HG03066 (cell line): Measurements from ENCODE around the gene APOBEC3F.
"Not testable (repeated sequence)": the region's sequence is repeated elsewhere in the genome, so short reads cannot be mapped to it uniquely, and the experiment has no call there.

ENCODE experiments used
- ATAC-seq: cut with Tn5 transposase; IDR thresholded peaks from one replicate; pipeline ENCODE4 v1.9.1; 2021; ENCODE audit warnings: low read depth; ENCODE audit not compliant: unreplicated experiment

Gene APOBEC3F

DNA sequence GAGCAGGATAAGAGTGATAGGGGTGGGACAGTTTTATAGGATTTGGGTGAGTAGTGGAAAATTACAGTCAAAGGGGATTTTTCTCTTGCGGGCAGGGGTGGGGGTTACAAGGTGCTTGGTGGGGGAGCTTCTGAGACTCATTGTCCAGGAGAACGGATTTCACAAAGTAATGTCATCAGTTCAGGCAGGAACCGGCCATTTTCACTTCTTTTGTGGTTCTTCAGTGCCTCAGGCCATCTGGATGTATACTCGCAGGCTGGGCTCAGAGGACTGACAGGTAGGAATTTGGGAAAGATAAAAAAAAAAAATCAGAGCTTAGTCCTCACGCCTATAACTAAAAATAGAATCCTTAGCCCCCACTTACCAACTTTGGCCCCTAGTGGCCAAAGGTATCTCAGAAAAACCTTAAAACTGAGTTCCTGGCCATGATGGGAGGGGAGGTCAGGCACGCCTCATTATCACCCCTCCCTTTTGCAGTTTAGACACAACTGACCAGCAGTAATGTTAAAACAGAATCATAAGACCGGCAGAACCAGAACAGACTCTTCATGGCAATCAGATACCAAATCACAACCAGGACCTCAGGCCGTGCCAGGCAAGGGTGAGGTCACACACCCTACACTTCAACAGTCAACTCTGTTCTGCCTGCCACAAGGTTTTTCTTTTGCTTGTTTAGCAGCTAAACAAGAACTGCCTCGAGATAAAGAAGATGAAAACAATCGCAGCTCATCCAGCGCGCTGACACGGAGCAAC is 27.5 kb downstream of the APOBEC3F start:
- no peak for ATAC-seq

DNA sequence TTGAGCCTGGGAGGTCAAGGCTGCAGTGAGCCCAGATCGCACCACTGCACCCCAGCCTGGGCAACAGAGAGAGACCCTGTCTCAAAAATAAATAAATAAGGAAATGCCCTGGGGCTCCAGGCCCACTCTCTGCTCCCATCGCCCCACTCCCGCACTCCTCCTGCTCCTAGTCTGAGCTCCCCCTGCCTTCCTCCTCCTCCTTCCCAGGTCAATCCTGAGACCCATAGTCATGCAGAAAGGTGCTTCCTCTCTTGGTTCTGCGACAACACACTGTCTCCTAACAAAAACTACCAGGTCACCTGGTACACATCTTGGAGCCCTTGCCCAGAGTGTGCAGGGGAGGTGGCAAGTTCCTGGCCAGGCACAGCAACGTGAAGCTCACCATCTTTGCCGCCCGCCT is 29.5 kb downstream of the APOBEC3F start:
- ATAC-seq = no peak

DNA sequence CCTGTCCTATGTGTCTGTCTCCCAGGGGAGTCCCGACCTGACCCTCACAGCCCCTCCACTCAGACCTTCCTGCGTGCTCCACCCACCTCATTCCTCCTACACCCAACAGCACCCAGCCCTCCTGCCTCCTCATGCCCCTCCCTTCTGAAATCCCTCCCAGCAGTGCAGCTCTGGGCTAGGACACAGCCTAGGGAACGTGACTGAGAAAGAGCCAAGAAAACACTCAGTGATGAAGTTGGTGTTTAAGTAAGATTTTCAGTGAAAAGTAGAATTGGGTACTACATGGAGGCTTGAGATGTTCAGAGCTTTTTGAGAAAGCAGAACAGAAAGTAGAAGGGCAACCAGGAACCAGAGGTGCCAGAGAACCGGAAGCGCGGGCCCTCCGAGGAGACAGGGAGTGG is 31.9 kb downstream of the APOBEC3F start:
- not testable (repeated sequence) for ATAC-seq

DNA sequence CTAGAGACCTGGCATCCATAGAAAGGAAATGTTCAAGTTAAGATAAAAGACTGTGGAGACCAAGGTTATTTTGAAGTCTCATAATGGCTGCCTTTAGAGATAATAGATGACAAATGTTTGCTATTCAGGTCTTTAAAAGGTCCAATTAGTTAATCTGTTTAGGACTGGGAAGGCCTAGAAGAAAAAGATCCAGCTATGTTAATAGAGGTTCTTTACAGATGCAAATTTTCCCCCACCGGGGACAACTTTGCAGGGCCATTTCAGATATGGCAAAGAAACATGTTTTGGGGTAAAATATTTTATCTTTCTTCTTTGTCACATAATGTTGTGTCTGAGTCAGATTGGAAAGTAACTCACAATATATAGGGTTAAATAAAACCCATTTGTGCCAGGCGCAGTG is 33.3 kb downstream of the APOBEC3F start:
- ATAC-seq = no peak

DNA sequence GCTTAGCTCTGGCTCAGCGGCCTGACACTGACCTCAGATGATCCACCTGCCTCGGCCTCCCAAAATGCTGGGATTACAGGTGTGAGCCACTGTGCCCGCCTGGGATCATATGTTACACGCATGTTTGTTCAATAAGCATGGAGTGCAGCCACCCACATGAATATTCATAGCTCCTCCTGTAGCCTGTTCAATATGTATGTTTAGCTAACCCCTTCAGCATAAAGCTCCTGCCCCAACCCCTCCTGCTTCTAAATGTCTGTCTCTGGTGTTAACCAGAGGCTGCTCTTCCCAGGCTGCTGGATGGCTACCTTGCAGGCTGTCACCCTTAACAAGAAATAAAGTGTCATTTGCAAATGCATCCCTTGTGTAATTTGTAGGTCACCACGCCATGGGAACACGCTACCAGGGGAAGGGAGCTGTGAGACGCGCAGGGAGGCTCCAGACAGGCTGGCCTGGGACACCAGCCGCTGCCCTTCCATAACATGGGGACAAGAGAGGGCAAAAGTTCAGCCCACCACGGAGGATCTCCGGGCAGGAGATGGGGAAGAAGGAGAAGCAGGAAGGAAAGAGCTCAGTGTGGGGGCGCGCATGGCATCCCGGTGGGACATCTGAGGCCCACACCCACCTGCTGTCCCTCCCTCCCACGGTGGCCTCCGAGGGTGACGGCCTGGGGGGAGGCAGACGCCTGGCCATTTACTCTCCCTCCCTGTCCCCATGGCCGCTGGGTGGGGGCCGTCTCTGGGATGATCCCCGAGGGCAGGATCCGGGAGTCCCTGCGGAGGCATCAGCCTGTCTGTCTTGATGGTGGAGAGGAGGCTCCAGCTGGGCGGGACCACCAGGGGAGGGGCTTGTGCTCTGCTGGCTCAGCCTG is 35.7 kb downstream of the APOBEC3F start:
- not testable (repeated sequence) for ATAC-seq

DNA sequence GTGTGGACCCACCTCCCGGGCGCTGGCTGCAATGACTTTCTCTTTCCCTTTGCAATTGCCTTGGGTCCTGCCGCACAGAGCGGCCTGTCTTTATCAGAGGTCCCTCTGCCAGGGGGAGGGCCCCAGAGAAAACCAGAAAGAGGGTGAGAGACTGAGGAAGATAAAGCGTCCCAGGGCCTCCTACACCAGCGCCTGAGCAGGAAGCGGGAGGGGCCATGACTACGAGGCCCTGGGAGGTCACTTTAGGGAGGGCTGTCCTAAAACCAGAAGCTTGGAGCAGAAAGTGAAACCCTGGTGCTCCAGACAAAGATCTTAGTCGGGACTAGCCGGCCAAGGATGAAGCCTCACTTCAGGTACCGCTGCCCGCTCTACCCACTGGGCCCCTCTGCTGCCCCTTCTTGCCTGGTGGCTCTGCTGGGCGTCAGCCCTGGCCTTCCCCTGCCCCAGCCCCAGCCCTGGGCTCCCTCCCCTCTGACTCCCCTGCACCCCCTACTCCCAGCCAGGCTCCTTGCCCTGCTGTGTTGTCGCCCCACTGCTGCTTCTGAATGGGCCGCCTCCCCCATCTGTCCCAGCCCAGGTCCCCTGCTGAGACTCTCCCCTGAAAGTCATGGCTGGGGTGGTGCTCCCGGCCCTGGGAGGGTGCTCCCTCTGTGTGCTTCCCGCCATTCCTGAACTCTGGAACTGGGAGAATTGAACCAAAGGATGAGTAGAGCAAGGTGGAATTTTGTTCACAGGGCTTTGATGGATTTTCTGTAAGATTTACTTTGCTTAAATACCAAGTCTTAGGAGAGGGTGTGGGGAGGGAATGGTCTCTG is 36.6 kb downstream of the APOBEC3F start, which contains the start of gene APOBEC3G:
APOBEC3G (plus strand) TSS at position 250 of the 815 bp plus-strand sequence; CDS start at position 337, 87 bp downstream.
- peak; percentile 65 for ATAC-seq

DNA sequence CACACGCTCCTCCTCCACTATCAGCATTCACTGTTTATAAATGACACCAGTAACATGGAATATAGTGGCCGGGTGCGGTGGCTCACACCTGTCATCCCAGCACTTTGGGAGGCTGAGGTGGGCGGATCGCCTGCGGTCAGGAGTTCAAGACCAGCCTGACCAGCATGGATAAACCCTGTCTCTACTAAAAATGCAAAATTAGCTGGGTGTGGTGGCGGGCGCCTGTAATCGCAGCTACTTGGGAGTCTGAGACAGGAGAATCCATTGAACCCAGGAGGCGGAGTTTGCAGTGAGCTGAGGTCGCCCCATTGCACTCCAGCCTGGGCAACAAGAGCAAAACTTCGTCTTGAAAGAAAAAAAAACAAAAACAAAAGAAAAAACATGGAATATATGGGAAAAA is 37.2 kb downstream of the APOBEC3F start:
- ATAC-seq = not testable (repeated sequence)

DNA sequence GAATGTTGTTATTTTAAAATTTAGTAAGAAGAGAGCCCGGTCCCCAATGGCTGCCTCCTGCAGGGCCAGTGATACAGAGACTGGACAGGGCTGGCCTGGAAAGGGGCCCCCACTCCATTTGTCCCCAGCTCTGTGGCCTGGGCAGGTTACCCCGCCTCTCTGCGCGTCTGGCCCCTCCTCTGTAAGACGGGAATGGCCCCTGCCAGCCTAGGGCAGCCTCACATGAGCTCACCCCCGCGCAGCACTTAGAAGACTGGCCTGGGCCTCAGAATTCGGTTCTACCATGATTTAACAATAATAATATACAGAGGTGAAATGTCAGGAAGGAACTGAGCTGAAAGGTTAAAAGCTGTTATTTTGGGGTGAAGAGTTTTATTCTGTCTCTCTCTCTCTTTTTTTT is 37.7 kb downstream of the APOBEC3F start:
- ATAC-seq = no peak

DNA sequence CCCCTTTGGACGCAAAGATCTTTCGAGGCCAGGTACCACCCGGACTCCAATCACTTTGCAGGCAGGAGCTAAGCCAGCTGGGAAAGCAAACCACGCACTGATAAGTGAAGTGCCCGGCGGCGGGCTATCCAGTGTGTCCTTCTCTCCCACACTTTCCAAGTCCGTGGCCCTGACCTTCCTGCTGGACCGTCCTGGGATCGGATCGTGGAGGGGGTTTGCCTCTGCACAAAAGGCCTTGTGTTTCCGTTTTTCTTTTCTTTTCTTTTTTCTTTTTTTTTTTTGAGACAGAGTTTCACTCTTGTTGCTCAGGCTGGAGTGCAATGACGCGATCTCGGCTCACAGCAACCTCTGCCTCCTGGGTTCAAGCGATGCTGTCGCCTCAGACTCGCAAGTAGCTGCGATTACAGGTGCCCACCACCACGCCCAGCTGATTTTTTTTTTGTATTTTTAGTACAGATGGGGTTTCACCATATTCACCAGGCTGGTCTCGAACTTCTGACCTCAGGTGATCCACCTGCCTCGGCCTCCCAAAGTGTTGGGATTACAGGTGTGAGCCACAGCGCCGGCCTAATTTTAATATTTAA is 38.5 kb downstream of the APOBEC3F start:
- ATAC-seq = not testable (repeated sequence)

DNA sequence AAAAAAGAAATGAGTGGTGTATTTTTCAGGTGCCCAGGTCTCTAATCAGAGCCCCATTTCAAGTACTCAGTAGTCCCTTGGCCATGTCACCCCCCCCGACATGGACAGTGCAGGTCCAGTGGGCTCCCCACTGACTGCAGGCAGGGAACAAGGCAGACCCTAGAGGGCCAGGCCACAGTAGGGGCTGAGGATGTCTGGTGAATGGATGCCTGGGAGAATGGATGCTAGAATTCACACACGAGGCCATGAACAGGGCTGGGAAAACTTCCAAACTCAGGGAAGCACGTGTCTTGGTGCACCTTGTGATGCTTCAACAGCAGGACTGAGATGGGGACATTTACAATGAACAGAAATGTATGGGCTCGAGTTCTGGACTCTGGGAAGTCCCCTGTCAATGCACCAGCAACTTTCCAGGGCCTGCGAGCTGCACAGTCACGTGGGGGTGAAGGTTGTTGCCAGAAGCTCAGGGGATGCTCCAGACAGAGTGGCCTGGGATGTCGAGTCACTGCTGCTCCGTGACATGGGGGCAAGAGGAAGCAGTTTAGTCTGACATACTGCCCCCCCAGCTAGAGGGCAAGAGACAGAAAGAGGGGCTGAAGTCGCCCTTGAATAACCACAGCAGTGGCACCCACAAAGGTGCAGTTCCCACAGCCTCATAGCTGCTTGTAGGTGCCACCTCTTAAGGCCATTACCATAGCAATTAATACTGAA is 39.5 kb downstream of the APOBEC3F start:
- no peak for ATAC-seq

DNA sequence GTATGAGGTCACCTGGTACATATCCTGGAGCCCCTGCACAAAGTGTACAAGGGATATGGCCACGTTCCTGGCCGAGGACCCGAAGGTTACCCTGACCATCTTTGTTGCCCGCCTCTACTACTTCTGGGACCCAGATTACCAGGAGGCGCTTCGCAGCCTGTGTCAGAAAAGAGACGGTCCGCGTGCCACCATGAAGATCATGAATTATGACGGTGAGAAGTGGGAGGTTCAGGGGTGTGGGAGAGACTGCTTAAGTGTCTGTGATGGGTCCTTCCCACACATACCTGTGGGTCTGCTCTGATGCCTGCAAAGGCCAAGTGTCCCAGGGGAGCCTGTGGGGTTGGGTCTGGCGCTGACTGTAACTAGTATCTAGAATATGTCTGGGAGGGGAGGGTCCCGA is 40.4 kb downstream of the APOBEC3F start:
- ATAC-seq = no peak

DNA sequence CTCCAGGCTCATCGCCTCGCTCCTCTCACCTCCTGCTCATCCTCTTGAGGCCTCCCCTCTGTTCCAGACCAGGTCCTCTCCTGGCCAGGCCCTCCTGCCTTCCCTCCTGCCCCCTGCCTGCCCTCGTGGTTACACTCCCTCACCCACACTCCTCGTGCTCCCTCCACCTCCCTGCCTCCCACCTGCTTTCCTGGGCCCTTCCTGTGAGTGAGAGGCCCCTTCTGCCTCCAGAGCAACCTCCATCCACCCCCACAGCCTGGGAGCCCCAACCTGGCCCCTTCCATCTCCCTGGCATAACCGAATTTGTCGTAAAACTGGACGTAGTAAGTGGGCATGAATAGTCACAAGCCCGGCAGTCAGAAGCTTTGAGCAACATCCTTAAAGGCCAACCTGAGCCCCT is 40.9 kb downstream of the APOBEC3F start:
- no peak for ATAC-seq

DNA sequence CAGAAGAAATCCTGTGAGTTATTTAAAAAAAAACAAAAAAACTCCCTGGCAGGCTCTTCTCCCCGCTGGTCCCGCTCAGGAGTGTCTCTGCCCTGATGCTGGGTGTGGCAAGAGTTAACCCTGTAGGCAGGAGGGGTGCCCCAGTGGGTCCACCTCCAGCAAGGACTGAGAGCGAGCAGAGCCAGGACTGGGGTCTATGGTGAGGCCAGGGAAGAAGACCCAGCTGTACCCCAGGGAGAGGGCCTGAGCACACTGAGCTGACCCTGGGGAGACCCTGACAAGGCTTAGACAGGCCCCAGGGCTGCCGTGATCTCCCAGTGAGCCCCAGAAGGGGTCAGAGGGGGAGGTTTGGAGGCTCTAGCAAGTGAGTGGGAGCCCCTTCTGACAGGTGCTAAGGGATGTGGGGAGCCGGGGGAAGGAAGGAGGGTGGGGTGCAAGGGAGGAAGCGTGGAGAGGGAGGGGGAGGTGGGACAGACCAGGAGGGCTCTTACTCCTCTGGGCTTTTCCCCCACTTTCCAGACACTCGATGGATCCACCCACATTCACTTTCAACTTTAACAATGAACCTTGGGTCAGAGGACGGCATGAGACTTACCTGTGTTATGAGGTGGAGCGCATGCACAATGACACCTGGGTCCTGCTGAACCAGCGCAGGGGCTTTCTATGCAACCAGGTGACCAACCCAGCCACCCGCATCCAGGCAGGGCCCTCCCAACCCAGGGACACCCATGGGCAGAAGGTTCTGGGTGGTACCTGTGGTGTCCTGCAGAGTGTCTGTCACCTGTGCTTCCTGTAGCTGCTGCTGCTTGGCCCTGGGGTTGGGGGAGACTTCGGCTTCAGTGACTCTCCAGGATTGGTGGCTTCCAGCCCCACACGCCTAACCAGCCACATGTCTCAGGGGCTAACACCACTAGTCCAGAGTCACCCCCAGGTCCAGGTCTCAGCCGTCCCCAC is 42.8 kb downstream of the APOBEC3F start:
- ATAC-seq = no peak

DNA sequence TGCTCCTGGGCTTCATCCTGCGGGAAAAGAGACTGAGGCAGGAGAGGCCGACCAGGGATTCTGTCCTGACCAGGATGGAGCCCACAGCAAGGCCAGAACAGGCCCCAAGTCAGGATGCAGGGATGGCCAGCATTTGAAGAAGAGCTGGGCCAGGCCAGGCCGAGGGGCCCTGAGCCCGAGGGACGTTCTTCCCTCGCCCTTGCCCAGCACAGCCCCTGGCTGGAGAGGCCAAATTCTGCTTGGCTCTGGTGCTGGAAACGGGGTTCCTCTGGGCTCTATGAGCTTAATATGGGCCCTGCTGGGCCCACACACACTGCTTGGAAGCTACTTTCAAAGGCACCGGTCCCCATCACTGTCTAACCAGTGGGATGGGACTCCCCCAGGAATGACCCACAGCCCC is 44.0 kb downstream of the APOBEC3F start:
- ATAC-seq = no peak

DNA sequence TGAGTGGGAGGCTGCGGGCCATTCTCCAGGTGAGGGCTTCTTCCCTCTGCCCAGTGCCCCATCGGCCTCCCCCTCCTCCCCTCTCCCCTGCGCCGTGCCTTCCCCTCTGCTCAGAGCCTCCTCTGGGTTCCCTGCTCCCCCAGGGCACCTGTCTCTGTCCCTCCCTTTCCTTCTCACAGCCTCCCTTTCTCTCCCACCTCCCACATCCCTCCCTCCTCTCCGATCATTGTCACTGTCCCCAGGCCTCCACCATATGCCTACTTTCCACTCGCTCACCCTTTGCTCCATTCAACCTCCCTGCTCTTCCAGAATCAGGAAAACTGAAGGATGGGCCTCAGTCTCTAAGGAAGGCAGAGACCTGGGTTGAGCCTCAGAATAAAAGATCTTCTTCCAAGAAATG is 46.4 kb downstream of the APOBEC3F start:
- ATAC-seq = no peak

DNA sequence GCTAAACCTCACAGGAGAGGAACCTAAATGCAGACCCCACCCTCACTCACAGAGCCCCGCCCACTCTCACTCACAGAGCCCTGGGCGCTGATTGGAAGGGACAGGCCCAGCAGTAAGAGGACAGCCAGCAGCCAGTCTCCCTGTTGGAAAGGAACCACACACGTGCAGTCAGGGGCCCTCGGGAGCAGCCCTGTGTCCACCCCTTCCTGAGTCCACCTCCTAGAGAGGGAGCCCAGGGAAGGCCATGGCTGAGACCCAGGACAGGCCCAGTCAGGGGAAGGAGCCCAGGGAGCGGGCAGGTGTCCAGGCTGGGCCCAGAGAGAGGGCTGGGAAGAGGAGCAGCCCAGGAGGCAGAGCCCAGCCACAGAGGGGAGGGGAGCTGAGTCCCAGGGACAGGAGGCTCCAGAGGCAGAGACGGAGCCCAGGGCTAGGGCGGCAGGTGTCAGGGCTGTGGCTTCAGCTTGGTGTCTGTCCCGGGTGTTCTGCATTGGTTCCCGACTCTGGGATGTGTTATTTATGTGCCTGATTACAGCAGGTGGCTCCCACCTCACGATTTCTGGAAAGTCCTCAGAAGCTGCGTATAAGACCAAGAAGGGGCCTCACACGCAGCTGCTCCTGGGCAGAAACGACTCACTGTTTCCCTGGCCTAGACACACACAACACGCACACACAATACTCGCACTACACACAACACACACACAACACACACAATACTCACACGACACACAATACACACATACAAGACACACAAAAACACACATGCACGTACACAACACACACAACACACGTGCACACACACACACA is 47.4 kb downstream of the APOBEC3F start:
- ATAC-seq = no peak

DNA sequence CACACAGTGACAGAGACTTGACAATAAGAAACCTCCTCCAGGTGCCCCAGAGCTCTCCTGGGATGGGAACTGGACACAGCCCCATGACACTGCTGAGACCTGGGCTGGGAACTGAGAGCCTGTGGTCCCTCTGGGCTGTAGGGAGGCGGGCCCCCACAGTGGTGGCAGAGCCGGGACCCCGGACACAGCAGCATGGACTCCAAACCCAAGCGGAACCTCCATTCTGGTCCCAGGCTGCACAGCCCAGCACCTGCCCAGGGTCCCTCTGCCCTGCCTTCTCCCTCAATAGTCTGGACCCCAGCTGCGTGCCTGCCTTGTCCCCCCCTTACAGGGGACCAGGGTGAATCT is 48.0 kb downstream of the APOBEC3F start:
- no peak for ATAC-seq

DNA sequence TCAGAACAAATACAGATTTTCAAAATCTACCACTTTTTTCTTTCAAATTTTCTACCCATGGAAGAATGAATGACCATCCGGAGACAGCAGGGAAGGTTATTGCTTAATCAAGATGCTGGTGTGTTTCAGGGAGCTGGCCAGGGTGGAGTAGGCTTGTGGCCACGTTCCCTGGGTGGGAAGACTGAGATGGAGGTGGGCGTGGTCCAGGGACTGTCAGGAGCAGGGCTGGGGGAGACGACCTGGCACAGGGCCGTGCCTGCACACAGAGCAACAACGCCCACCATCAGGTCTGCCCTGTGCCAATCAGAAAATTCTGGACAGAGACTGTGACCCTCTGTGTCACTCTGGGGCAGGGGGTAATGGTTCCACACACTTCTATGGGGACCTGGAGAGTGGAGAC is 49.3 kb downstream of the APOBEC3F start:
- ATAC-seq = no peak
